Colonic mucosa (tissue), 4 donors: ENCODE data around the gene DPP6. TPM values are rescaled to one million over a fixed set of nuclear protein-coding genes. Genes with fewer than 3 reads are reported as not detected.

ENCODE experiments used
- DNase-seq: peaks from one replicate; pipeline ENCODE4 v3.0.0-alpha.2; 2020
- H3K27ac ChIP-seq: fragments of 200-600 bp; one replicate; pipeline ENCODE4 v1.8.0; 2021
- H3K27me3 ChIP-seq: fragments of 200-600 bp; one replicate; pipeline ENCODE4 v1.8.0; 2021
- H3K36me3 ChIP-seq: fragments of 200-600 bp; one replicate; pipeline ENCODE4 v1.8.0; 2021
- H3K4me1 ChIP-seq: fragments of 200-600 bp; one replicate; pipeline ENCODE4 v1.8.0; 2021; ENCODE audit warnings: mild to moderate bottlenecking
- H3K4me3 ChIP-seq: fragments of 200-600 bp; one replicate; pipeline ENCODE4 v1.8.0; 2021
- H3K9ac ChIP-seq, 2 donors: one replicate each; pipeline ENCODE4 v1.7.0; 2013; ENCODE audit warnings: control low read depth in 2 of 2, low read depth in 2 of 2, low read length in 2 of 2
- H3K9me3 ChIP-seq: fragments of 200-600 bp; one replicate; pipeline ENCODE4 v1.8.0; 2021
- CTCF ChIP-seq: fragments of 200-600 bp; IDR thresholded peaks from one replicate; pipeline ENCODE4 v1.8.0; 2022; ENCODE audit warnings: antibody characterized with exemption, mild to moderate bottlenecking
- intact Hi-C: fragments of 100-400 bp; cut with DNase I; formaldehyde crosslinking; loops from one replicate; pipeline ENCODE4 v1.14.1; 2022
- total RNA-seq, 2 donors: library from RNA; stranded (reverse); fragmentation: NEBNext Ultra II Directional in 1 of 2; extraction: Animal tissue kit (Norgen Biotek cat#: 25700) in 1 of 2; gene quantifications; one replicate each; pipeline ENCODE4 v1.2.1, GENCODE V29; 2021
- donor health status: healthy.
- donor health status: DM: no; HTN: no; CAD: no.
- donor health status: DM: no; HTN: no; CAD: no.

Gene DPP6
- total RNA-seq, 2 donors from 2014 or later: 0.17 to 3.9 TPM

- Histone ChIP-seq H3K36me3 (no peaks in the 10 kb centered on the region), H3K4me1 (no peaks in the 10 kb centered on the region), H3K27me3 (no peaks in the 10 kb centered on the region), H3K9me3 (no peaks in the 10 kb centered on the region), H3K9ac (no peak overlapping the region), H3K27ac (no peak overlapping the region), H3K4me3 (no peak overlapping the region)
- no peak for TF ChIP-seq CTCF
- intact Hi-C loops: no loop called here
- DNase-seq: no peak
These were observed 286.7 kb downstream of the DPP6 start for GRCh38 chr7:154338701-154339506.

- TF ChIP-seq CTCF: no peak
- intact Hi-C loops: no loop called here
- H3K4me3 ChIP-seq: no peak overlapping the region
- no peaks in the 10 kb centered on the region for H3K27me3 ChIP-seq
- H3K9me3 ChIP-seq: no peaks in the 10 kb centered on the region
- no peak overlapping the region for H3K27ac ChIP-seq
- no peaks in the 10 kb centered on the region for H3K4me1 ChIP-seq
- no peak overlapping the region for H3K9ac ChIP-seq
- DNase-seq: no peak
- no peaks in the 10 kb centered on the region for H3K36me3 ChIP-seq
These were observed 290.9 kb downstream of the DPP6 start for GRCh38 chr7:154342971-154343633.

- intact Hi-C loops: no loop called here
- TF ChIP-seq CTCF: no peak
- Histone ChIP-seq H3K4me1 (no peaks in the 10 kb centered on the region), H3K36me3 (no peaks in the 10 kb centered on the region), H3K27me3 (no peaks in the 10 kb centered on the region), H3K9ac (no peak overlapping the region), H3K27ac (no peak overlapping the region), H3K9me3 (no peaks in the 10 kb centered on the region), H3K4me3 (no peak overlapping the region)
- DNase-seq: no peak
These were observed 291.7 kb downstream of the DPP6 start for GRCh38 chr7:154343778-154344412.

- Histone ChIP-seq H3K9me3 (no peaks in the 10 kb centered on the region), H3K27ac (no peak overlapping the region), H3K36me3 (no peaks in the 10 kb centered on the region), H3K4me1 (no peaks in the 10 kb centered on the region), H3K4me3 (no peak overlapping the region), H3K9ac (no peak overlapping the region), H3K27me3 (no peaks in the 10 kb centered on the region)
- intact Hi-C loops: no loop called here
- no peak for DNase-seq
- no peak for TF ChIP-seq CTCF
These were observed 292.9 kb downstream of the DPP6 start for GRCh38 chr7:154345093-154345492.

GRCh38 chr7:154347700-154348266 is 295.6 kb downstream of the DPP6 start:
- H3K4me1 ChIP-seq: no peaks in the 10 kb centered on the region
- TF ChIP-seq CTCF: no peak
- no peaks in the 10 kb centered on the region for H3K9me3 ChIP-seq

More at GRCh38 chr7:154347700-154348266, 295.6 kb downstream of the DPP6 start:
- no peaks in the 10 kb centered on the region for H3K27me3 ChIP-seq
- no peak overlapping the region for H3K27ac ChIP-seq
- no peaks in the 10 kb centered on the region for H3K36me3 ChIP-seq
- intact Hi-C loops: no loop called here
- H3K9ac ChIP-seq: no peak overlapping the region
- no peak for DNase-seq
- H3K4me3 ChIP-seq: no peak overlapping the region
